K562 (cell line): ENCODE measurements around the gene EML1. TPM values are rescaled to one million over a fixed set of nuclear protein-coding genes. Genes with fewer than 3 reads are reported as not detected.

ENCODE experiments used
- ATAC-seq: fragments of 200-7000 bp; cut with Tn5 transposase; 3 replicates; pipeline ENCODE4 v1.9.1; 2020; ENCODE audit warnings: moderate library complexity
- BruUV-seq: library from RNA; stranded (reverse); fragments of 400-500 nt; replicated peaks from 2 replicates; lab custom pipeline; 2021; lab: Mats Ljungman, UMichigan
- CTCF ChIA-PET: fragments of 300-600 bp; formaldehyde crosslinking; extraction: SDS; loops from one replicate; lab custom pipeline; 2021; ENCODE audit warnings: low intra/inter-chr PET ratio; lab: Yijun Ruan, JAX
- POLR2A ChIA-PET: fragments of 300-600, 350-650 bp; sonication (Branson Sonifier 250); formaldehyde crosslinking; extraction: SDS; loops from one replicate; lab custom pipeline; 2021; ENCODE audit warnings: antibody characterized with exemption, inconsistent platforms; lab: Yijun Ruan, JAX
- DNase-seq, 4 experiments: peaks; one replicate each; pipeline versions ENCODE4 v3.0.0 to v3.0.0-alpha.2; 2011 to 2018; ENCODE audit warnings: low spot score in 3 of 4, mixed read lengths in 3 of 4; ENCODE audit errors: extremely low read depth in 1 of 4
- FAIRE-seq: peaks from 2 replicates; lab custom pipeline; 2011; peaks lifted over from hg19 to GRCh38; lab: Jason Lieb, UNC
- H2AFZ ChIP-seq: 2 replicates; pipeline ENCODE4 v1.6.0; 2011; ENCODE audit warnings: low read depth, low read length, control low read depth, inconsistent platforms
- H3K27ac ChIP-seq: fragments of 200-600 bp; 3 replicates; pipeline ENCODE4 v1.8.0; 2011; ENCODE audit warnings: low read depth, mild to moderate bottlenecking, control low read depth, inconsistent platforms, low read length, moderate library complexity, mixed read lengths; ENCODE audit errors: extremely low read depth
- H3K27me3 ChIP-seq, 2 experiments: fragments of 300-600 bp in 1 of 2; 2 replicates in 1 of 2; 3 replicates in 1 of 2; pipeline versions ENCODE4 v1.6.0 to v1.8.0; 2011; ENCODE audit warnings: inconsistent platforms in 2 of 2, low read length in 2 of 2, mild to moderate bottlenecking in 1 of 2, mixed read lengths in 1 of 2, moderate library complexity in 1 of 2; ENCODE audit not compliant: control insufficient read depth in 2 of 2, insufficient read depth in 2 of 2
- H3K36me3 ChIP-seq: fragments of 300-600 bp; 3 replicates; pipeline ENCODE4 v1.8.0; 2011; ENCODE audit warnings: mild to moderate bottlenecking, low read length, inconsistent platforms; ENCODE audit not compliant: control insufficient read depth, insufficient read depth
- H3K4me1 ChIP-seq, 2 experiments: fragments of 200-600 bp in 1 of 2; replicated peaks in 1 of 2; 2 replicates in 1 of 2; 3 replicates in 1 of 2; pipeline versions ENCODE4 v1.5.1 to v1.8.0; 2011; ENCODE audit warnings: inconsistent platforms in 2 of 2, low read length in 2 of 2, mild to moderate bottlenecking in 1 of 2, mixed read lengths in 1 of 2, moderate library complexity in 1 of 2; ENCODE audit not compliant: control insufficient read depth in 2 of 2, insufficient read depth in 2 of 2
- H3K4me2 ChIP-seq: 2 replicates; pipeline ENCODE4 v1.6.1; 2011; ENCODE audit warnings: low read length, control low read depth, inconsistent platforms, mixed read lengths; ENCODE audit not compliant: insufficient read depth
- H3K4me3 ChIP-seq: fragments of 200-600 bp; sonication (generic), shearing (Covaris generic); 2 replicates; pipeline ENCODE4 v1.5.1; 2016; ENCODE audit warnings: control low read depth, inconsistent platforms
- H3K79me2 ChIP-seq: fragments of 200-600 bp; 3 replicates; pipeline ENCODE4 v1.8.0; 2011; ENCODE audit warnings: low read length, inconsistent platforms; ENCODE audit not compliant: control insufficient read depth, insufficient read depth
- H3K9ac ChIP-seq, 2 experiments: 2 replicates each; pipeline versions ENCODE4 v1.6.0 to v1.6.1; 2011; ENCODE audit warnings: low read depth in 2 of 2, low read length in 2 of 2, control low read depth in 1 of 2, inconsistent platforms in 1 of 2, mild to moderate bottlenecking in 1 of 2, mixed read lengths in 1 of 2; ENCODE audit not compliant: insufficient read depth in 1 of 2
- H3K9me1 ChIP-seq: one replicate; pipeline ENCODE4 v1.6.0; 2011; ENCODE audit warnings: inconsistent platforms, mild to moderate bottlenecking, low read length, moderate library complexity; ENCODE audit not compliant: control insufficient read depth, insufficient read depth
- H3K9me3 ChIP-seq: replicated peaks from 2 replicates; pipeline ENCODE4 v1.5.1; 2011; ENCODE audit warnings: low read depth, low read length, inconsistent platforms; ENCODE audit not compliant: control insufficient read depth, insufficient read depth
- H4K20me1 ChIP-seq: replicated peaks from 2 replicates; pipeline ENCODE4 v1.6.1; 2011; ENCODE audit warnings: low read length, inconsistent platforms, mixed read lengths; ENCODE audit not compliant: control insufficient read depth, insufficient read depth
- ZSCAN29 ChIP-seq: fragments of 450-650 bp; IDR thresholded peaks from 2 replicates; pipeline ENCODE4 v1.6.1; 2017
- WGBS: fragments of 100-300 bp; shearing (Covaris generic); methylation state at CpG from one replicate; pipeline ENCODE4 v1.1.6; 2016; ENCODE audit warnings: low coverage, mixed read lengths; ENCODE audit not compliant: insufficient coverage; ENCODE audit errors: missing lambda C conversion rate; 5-methylcytosine and 5-hydroxymethylcytosine counted together
- in situ Hi-C: fragments of 300-500 bp; cut with MboI; formaldehyde crosslinking; loops from 4 replicates; pipeline ENCODE4 v1.15.0; 2018; ENCODE audit warnings: inconsistent platforms, mixed read lengths
- intact Hi-C: fragments of 100-400 bp; cut with micrococcal nuclease; formaldehyde crosslinking; loops from 2 replicates; pipeline ENCODE4 v1.14.2; 2022
- polyA plus RNA-seq, 8 experiments: library from polyadenylated mRNA; depleted of rRNA in 4 of 8; stranded (reverse) in 5 of 8; unstranded in 3 of 8; fragments of >200 nt; fragmentation: Nextera tagmentation in 2 of 8; fragmentation: Illumina TruSeq in 1 of 8; extraction: Ambion mirVana in 2 of 8; extraction: Trizol in 1 of 8; gene quantifications; 2 replicates each; pipeline versions ENCODE4 v1.2.1 to v1.2.3, GENCODE V29; 2011 to 2014; ENCODE audit warnings: inconsistent platforms in 1 of 8, missing spikeins in 1 of 8
- total RNA-seq, 7 experiments: library from RNA; depleted of rRNA in 6 of 7; stranded (reverse); fragments of >200 nt in 6 of 7; fragmentation: Illumina TruSeq in 2 of 7; extraction: Trizol in 2 of 7; gene quantifications; 2 replicates each; pipeline versions ENCODE4 v1.2.1 to v1.2.3, GENCODE V29; 2011 to 2021; ENCODE audit warnings: low replicate concordance in 1 of 7
- TF ChIP-seq, protein P1 (sequence below): fragments of 450-650 bp; IDR thresholded peaks from 2 replicates; pipeline ENCODE4 v1.6.1; 2018; ENCODE audit not compliant: partially characterized antibody

EML1 gene
- total and polyA plus RNA-seq, 9 of the 15 experiments (the other 6 are each of a cell fraction or from before 2014, with no cell fraction given): 0.01 to 0.35 (median 0.07) TPM; not detected in 2

DNA sequence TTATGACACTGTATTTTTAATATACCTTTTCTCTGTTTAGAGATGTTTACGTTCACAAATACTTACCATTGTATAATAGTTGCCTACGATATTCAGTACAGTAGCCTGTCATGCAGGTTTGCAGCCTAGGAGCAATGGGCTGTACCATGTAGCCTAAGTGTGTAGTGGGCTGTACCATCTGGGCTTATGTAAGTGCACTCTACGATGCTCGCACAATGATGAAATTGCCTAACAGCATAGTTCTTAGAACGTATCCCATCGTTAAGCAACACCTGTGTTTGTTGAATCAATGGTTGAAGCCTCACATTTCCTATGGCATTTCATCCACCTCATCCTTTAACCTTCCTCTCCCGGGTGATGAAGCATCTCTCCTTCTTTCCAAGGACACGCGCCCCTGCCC lies 12.5 kb upstream of the EML1 start:
- H3K36me3 ChIP-seq: no peaks in the 10 kb centered on the region
- H3K27ac ChIP-seq: no peak overlapping the region
- no peak for TF ChIP-seq ZSCAN29
- TF ChIP-seq, protein P1, sequence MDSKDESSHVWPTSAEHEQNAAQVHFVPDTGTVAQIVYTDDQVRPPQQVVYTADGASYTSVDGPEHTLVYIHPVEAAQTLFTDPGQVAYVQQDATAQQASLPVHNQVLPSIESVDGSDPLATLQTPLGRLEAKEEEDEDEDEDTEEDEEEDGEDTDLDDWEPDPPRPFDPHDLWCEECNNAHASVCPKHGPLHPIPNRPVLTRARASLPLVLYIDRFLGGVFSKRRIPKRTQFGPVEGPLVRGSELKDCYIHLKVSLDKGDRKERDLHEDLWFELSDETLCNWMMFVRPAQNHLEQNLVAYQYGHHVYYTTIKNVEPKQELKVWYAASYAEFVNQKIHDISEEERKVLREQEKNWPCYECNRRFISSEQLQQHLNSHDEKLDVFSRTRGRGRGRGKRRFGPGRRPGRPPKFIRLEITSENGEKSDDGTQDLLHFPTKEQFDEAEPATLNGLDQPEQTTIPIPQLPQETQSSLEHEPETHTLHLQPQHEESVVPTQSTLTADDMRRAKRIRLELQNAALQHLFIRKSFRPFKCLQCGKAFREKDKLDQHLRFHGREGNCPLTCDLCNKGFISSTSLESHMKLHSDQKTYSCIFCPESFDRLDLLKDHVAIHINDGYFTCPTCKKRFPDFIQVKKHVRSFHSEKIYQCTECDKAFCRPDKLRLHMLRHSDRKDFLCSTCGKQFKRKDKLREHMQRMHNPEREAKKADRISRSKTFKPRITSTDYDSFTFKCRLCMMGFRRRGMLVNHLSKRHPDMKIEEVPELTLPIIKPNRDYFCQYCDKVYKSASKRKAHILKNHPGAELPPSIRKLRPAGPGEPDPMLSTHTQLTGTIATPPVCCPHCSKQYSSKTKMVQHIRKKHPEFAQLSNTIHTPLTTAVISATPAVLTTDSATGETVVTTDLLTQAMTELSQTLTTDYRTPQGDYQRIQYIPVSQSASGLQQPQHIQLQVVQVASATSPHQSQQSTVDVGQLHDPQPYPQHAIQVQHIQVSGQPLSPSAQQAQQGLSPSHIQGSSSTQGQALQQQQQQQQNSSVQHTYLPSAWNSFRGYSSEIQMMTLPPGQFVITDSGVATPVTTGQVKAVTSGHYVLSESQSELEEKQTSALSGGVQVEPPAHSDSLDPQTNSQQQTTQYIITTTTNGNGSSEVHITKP: peak; percentile 86
- TF ChIP-seq, all 486 proteins: peak for 1
- Histone ChIP-seq H3K9me1 (no peaks in the 10 kb centered on the region), H4K20me1 (0 out of 2 replicates have a peak, but pooled peaks cover 2% of the 10 kb centered on the region), H3K27me3 (peaks cover 2 to 13% of the 10 kb centered on the region in 2 experiments; a peak in 3 of 5 replicates), H3K79me2 (no peaks in the 10 kb centered on the region), H3K9me3 (no peaks in the 10 kb centered on the region), H3K9ac (no peak overlapping the region), H3K4me1 (no peaks in the 10 kb centered on the region), H2AFZ (no peak overlapping the region), H3K4me2 (no peak overlapping the region), H3K4me3 (no peak overlapping the region)
- ChIA-PET CTCF (no interaction called here), POLR2A (no interaction called here)
- no peak for FAIRE-seq
- no TSS peak for BruUV-seq
- DNase-seq: no peak
- intact Hi-C loops (no loop called here), in situ Hi-C loops (no loop called here)
- WGBS: 0% methylated on average over 9 of the region's 9 CpGs
- no peak for ATAC-seq
